ENCODE results near the gene MTIF2.
"Not testable (repeated sequence)": the region's sequence is repeated elsewhere in the genome, so short reads cannot be mapped to it uniquely, and the experiment has no call there.

Gene MTIF2

DNA sequence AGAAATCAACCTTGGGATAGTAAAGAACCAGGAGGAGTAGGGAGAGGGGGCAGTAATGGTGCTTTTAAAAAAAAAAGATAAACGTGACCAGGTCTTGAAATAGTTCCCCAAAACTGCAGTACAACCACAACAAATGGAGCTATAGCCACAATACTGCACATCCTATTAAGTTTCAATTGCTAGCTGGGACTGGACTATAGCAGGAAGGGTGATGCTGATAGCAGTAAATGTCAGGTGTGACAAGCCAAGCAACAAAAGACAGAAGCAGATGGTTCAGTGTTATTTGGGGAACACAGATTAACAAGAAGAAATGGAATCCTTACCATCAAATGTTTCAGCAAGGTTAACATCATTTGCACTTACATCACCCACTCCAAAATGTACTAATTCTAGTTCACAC lies 26.4 kb downstream of the MTIF2 start:
- no peak for DNase-seq (ENCODE audit: low read depth in 2 of 3, low spot score in 1 of 3)

- not testable (repeated sequence) for DNase-seq (ENCODE audit: low read depth in 2 of 3, low spot score in 1 of 3)
Observed at GRCh38 chr2:55241582-55241981, 27.4 kb downstream of the MTIF2 start.

DNA sequence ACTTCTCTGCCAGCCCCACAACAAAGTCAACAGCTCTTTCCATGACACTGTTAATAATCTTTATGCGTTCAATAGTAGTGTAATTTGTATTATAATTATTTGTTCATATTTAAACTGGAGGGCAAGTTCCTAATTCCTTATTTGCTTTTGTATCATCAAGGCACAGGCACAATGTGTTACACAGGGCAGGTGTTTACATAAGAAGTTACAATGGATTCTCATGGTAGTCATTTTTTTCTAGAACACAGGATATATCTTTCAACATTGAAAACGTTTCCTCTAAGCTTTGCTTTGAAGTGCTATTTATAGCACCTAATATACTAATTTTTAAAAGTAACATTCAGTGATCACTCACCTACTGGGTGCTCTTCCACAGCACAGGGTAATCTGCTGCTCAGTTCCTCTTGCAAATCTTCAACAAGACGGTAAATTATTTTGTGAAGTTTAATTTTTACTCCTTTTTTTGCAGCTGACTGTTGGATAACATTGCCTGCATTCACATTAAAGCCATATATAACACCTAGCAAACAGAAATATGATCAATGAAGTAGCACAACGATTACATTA lies 29.3 kb downstream of the MTIF2 start:
- no peak for DNase-seq (ENCODE audit: low read depth in 2 of 3, low spot score in 1 of 3)

DNA sequence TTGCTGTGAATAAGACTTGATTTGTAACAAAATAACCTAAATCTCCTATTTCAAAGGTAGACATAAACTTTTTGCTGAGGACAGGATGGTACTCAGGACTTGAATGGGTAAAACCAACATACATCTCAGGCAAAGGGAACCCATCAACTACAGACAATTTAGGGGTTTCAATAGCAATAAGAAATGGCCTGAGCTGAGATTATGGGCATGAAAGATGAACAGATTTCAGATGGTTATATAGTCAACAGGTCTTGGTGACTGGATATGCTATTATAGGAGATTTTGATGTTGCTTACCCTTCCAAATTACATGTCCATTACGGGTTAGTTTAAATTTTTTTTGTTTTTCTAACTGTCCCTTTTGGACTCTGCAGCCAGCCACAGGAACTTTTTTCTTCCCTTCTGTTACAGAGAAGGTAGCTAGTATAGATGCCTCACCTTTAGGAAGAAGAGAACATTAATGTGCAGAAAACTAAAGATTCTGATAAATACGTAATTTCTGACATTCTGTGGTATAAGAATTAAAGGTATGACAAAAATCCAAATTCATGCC lies 32.0 kb downstream of the MTIF2 start:
- no peak for DNase-seq (ENCODE audit: low read depth in 2 of 3, low spot score in 1 of 3)

GRCh38 chr2:55235724-55236538 lies 33.1 kb downstream of the MTIF2 start:
- no peak for DNase-seq (ENCODE audit: low read depth in 2 of 3, low spot score in 1 of 3)

DNA sequence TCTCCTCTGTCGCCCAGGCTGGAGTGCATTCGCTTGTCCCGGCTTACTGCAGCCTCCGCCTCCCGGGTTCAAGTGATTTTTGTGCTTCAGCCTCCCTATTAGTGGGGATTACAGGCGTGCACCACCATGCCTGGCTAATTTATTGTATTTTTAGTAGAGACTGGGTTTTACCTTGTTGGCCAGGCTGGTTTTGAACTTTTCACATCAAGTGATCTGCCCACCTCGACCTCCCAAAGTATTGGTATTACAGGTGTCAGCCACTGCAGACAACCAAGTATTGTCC lies 35.4 kb downstream of the MTIF2 start:
- no peak for DNase-seq (ENCODE audit: low read depth in 2 of 3, low spot score in 1 of 3)

DNA sequence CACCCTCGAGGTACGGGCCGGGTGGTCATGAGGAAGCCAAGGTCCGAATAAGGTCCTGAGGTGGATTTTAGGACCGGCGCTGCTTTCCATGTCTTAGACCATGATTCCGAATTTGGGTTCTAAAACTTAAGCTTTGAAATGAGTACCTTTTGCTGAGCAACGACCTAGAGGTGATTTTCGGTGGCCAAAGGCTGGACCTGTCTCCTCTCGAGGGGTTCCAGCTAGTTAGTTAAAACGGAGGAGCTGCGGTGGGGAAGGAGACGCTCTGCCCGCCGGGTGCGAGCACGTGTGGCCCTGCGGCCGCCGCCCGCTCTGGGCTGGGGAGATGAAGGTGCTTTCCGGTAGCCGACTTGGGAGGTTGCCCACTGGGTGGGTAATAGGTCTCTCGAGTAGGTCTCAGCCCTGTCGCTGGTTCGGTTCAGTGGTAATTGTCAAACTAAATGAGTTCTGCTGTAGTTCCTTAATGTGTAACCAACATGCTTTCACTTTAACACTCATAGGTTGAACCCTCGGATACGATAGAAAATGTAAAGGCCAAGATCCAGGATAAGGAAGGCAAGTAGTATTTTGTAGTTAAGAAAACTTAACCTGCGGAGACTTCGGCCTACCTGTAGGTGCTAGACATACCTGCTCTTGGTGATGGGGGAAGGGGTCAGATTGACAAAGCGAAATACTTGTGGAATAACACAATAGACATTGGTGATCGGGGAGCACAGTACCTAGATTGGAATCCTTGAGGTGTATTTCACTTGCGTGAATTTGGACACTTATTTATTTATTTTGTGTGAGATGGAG lies 36.0 kb downstream of the MTIF2 start:
- DNase-seq (ENCODE audit: low read depth in 2 of 3, low spot score in 1 of 3): peak in 2 of 3 donors; percentile 15 to 42

GRCh38 chr2:55232084-55232862 lies 36.8 kb downstream of the MTIF2 start, which contains the start of the genes CLHC1 and RPS27A:
CLHC1 (minus strand) TSS chr2:55232293; CDS start chr2:55222411, 9,882 bp downstream.
RPS27A (plus strand) TSS chr2:55232688; CDS start chr2:55232825, 137 bp downstream.
- DNase-seq (ENCODE audit: low read depth in 2 of 3, low spot score in 1 of 3): peak; percentile 85 to 96 (median 90)

DNA sequence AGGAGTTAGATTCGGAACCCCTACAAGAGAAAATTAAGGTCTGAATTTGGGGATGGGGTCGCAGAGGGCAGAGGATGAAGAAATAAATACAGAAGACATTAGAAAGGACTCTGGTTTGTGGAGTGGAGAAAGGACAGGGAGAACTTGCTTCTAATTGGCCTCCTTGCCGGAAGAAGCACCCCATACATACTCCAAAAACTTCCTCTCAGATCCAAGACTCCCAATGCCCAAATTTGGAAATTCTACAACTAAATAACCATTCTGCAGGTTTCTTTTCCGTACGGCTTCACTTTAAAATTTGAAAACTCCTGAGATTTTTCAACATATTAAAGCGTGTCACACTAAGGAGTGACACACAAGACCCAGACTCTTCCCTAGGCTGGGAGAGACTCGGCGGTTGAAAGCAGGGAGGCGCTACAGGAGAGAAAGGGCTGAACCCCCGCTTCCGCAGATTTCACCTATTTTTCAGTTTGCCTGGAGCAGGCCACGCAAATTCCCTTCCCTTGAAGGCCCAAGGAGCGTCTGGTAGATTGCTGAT lies 37.4 kb downstream of the MTIF2 start:
- no peak for DNase-seq (ENCODE audit: low read depth in 2 of 3, low spot score in 1 of 3)

- DNase-seq (ENCODE audit: low read depth in 2 of 3, low spot score in 1 of 3): no peak
Observed at GRCh38 chr2:55230551-55230950, 38.5 kb downstream of the MTIF2 start.

DNA sequence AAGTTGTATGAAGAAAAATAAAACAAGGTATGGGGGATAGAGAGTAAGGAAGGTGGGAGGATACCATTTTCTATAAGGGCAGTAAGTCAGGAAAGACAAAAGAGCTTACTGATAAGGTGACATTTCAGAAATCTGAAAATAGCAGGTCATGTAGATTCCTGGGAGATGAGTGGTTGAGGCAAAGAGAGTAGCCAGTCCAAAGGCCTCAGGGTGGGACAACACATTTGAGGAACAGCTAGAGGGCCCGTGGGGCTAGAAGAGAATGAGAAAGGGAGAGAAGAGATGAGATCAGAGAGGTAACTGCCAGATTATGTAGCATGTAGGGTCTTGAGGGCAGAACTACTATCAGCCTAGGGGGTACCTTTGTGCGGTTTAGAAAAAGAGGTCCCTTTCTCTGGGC lies 39.8 kb downstream of the MTIF2 start:
- no peak for DNase-seq (ENCODE audit: low read depth in 2 of 3, low spot score in 1 of 3)

- no peak for DNase-seq (ENCODE audit: low read depth in 2 of 3, low spot score in 1 of 3)
Observed at GRCh38 chr2:55228226-55228563, 40.8 kb downstream of the MTIF2 start.

GRCh38 chr2:55227437-55228225 lies 41.4 kb downstream of the MTIF2 start:
- DNase-seq (ENCODE audit: low read depth in 2 of 3, low spot score in 1 of 3): not testable (repeated sequence)

DNA sequence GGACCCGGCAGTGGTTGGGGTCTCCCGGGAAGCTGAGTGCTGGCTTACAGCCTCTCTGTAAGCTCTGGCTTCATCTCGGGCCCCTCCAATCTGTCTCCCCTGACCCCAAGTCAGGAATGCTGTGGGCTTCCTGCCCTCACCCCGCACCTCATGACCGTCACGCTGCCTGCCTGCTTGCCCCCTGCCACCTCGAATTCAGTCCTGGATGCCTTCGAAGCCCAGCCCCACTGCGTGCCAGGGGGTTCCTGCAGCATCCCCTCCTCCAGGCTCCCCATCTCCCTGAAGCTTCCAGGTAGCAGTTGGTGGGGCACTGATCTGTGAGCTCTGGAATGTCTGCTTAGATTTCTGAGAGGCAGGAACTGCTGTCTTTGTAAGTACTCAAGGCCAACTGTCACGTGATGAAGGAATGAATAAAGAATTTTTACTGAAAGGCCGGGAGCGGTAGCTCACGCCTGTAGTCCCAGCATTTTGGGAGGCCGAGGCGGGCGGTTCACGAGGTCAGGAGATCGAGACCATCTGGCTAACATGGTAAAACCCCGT lies 43.5 kb downstream of the MTIF2 start:
- no peak for DNase-seq (ENCODE audit: low read depth in 2 of 3, low spot score in 1 of 3)

DNA sequence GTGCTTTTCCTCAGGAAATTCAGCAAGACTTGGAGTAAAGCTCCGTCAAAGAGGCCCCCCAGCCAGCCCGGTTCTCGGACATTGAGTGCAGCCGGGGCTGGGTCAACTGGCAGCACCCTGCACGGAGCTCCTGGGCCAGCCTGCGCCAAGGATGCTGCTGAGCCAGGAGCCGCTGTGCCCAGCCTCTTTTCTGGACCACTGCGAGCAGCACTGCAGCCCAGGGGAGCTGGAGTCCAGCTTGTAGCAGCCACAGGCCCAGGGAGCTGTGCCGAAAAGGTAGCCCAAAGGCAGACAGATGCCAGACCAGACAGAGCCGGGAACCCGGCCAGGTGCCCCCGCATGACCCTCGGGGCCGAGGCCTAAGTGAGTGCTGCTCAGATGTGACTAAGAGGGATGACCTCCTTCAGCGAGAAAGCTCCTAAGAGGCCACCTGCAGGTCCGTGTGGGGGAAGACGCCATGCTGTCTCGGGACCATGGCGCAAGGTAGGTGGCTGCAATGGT lies 44.2 kb downstream of the MTIF2 start:
- DNase-seq (ENCODE audit: low read depth in 2 of 3, low spot score in 1 of 3): no peak

GRCh38 chr2:55223958-55224760 lies 44.9 kb downstream of the MTIF2 start:
- DNase-seq (ENCODE audit: low read depth in 2 of 3, low spot score in 1 of 3): no peak

GRCh38 chr2:55213822-55214221 lies 55.2 kb downstream of the MTIF2 start:
- DNase-seq (ENCODE audit: low read depth in 2 of 3, low spot score in 1 of 3): no peak

- no peak for DNase-seq (ENCODE audit: low read depth in 2 of 3, low spot score in 1 of 3)
Observed at GRCh38 chr2:55204950-55205349, 64.1 kb downstream of the MTIF2 start.

- DNase-seq (ENCODE audit: low read depth in 2 of 3, low spot score in 1 of 3): no peak
Observed at GRCh38 chr2:55204536-55204935, 64.5 kb downstream of the MTIF2 start.

Measured in stimulated activated CD4-positive, alpha-beta T cell treated with anti-CD3 and anti-CD28 coated beads, Interleukin-12 subunit alpha, Interleukin-12 subunit beta, amount 100 ng/mL, for 48 hours (primary cell).